HepG2 (cell line): ENCODE data around the gene IRX2. TPM values are rescaled to one million over a fixed set of nuclear protein-coding genes. Genes with fewer than 3 reads are reported as not detected.

Experiments
- ATAC-seq: fragments of 200-7000 bp; cut with Tn5 transposase; 3 replicates; pipeline ENCODE4 v1.9.1; 2020; ENCODE audit warnings: mild to moderate bottlenecking, moderate library complexity
- BruUV-seq: library from RNA; stranded (reverse); fragments of 400-500 nt; replicated peaks from 2 replicates; lab custom pipeline; 2021; lab: Mats Ljungman, UMichigan
- CTCF ChIA-PET: fragments of 300-600 bp; formaldehyde crosslinking; extraction: SDS; loops from one replicate; lab custom pipeline; 2021; ENCODE audit warnings: low total read pairs, inconsistent platforms, low intra/inter-chr PET ratio; lab: Yijun Ruan, JAX
- POLR2A ChIA-PET: fragments of 350-600 bp; sonication (Branson Sonifier 250); formaldehyde crosslinking; loops from one replicate; lab custom pipeline; 2020; ENCODE audit warnings: antibody characterized with exemption, inconsistent platforms; lab: Yijun Ruan, JAX
- DNase-seq: peaks from one replicate; pipeline ENCODE4 v3.0.0-alpha.2; 2015; ENCODE audit warnings: low spot score
- FAIRE-seq: peaks from 3 replicates; lab custom pipeline; 2011; peaks lifted over from hg19 to GRCh38; lab: Jason Lieb, UNC
- H2AFZ ChIP-seq: one replicate; pipeline ENCODE4 v1.6.1; 2011; ENCODE audit warnings: low read length, inconsistent platforms
- H3K27ac ChIP-seq: fragments of 300-600 bp; 3 replicates; pipeline ENCODE4 v1.8.0; 2011; ENCODE audit warnings: mixed run types, mild to moderate bottlenecking, mixed read lengths, low read length, inconsistent platforms; ENCODE audit not compliant: insufficient read depth; ENCODE audit errors: extremely low read length
- H3K27me3 ChIP-seq, 2 experiments: fragments of 200-600 bp in 1 of 2; 2 replicates in 1 of 2; 3 replicates in 1 of 2; pipeline versions ENCODE4 v1.6.0 to v1.8.0; 2011; ENCODE audit warnings: low read length in 2 of 2, mild to moderate bottlenecking in 2 of 2, moderate library complexity in 2 of 2, inconsistent platforms in 1 of 2; ENCODE audit not compliant: insufficient read depth in 2 of 2, control insufficient read depth in 1 of 2
- H3K36me3 ChIP-seq, 2 experiments: fragments of 200-600 bp in 1 of 2; replicated peaks in 1 of 2; 2 replicates in 1 of 2; 3 replicates in 1 of 2; pipeline versions ENCODE4 v1.5.1 to v1.8.0; 2011; ENCODE audit warnings: low read length in 2 of 2, inconsistent platforms in 1 of 2; ENCODE audit not compliant: insufficient read depth in 2 of 2, control insufficient read depth in 1 of 2
- H3K4me1 ChIP-seq: 2 replicates; pipeline ENCODE4 v1.5.1; 2012; ENCODE audit warnings: low read length, inconsistent platforms; ENCODE audit not compliant: insufficient read depth
- H3K4me2 ChIP-seq: 2 replicates; pipeline ENCODE4 v1.6.0; 2011; ENCODE audit warnings: low read depth, low read length, inconsistent platforms
- H3K4me3 ChIP-seq, 3 experiments: fragments of 200-600 bp in 1 of 3; sonication (generic), shearing (Covaris generic) in 1 of 3; replicated peaks in 1 of 3; 2 replicates each; pipeline ENCODE4 v1.5.1; 2011 to 2016; ENCODE audit warnings: low read length in 3 of 3, inconsistent platforms in 2 of 3, low read depth in 2 of 3, mild to moderate bottlenecking in 2 of 3, control low read depth in 1 of 3, mixed read lengths in 1 of 3; ENCODE audit not compliant: insufficient read depth in 1 of 3
- H3K79me2 ChIP-seq: one replicate; pipeline ENCODE4 v1.6.1; 2011; ENCODE audit warnings: low read length, inconsistent platforms; ENCODE audit not compliant: insufficient read depth
- H3K9ac ChIP-seq: 2 replicates; pipeline ENCODE4 v1.6.0; 2011; ENCODE audit warnings: mild to moderate bottlenecking, low read depth, low read length, inconsistent platforms; ENCODE audit not compliant: insufficient read depth
- H3K9me3 ChIP-seq: 2 replicates; pipeline ENCODE4 v1.5.1; 2012; ENCODE audit warnings: mild to moderate bottlenecking, low read length
- H4K20me1 ChIP-seq: 2 replicates; pipeline ENCODE4 v1.6.0; 2011; ENCODE audit warnings: inconsistent platforms, mild to moderate bottlenecking, low read length, moderate library complexity; ENCODE audit not compliant: insufficient read depth
- HNF4A ChIP-seq: sonication (generic); formaldehyde crosslinking; IDR thresholded peaks from 2 replicates; pipeline ENCODE4 v1.4.0; 2020; ENCODE audit warnings: missing genetic modification reagents
- THAP11 ChIP-seq: IDR thresholded peaks from 2 replicates; pipeline ENCODE4 v1.6.1; 2016; ENCODE audit warnings: missing biosample characterization, missing genetic modification reagents
- ZFP36 ChIP-seq: fragments of 150-350 bp; IDR thresholded peaks from 2 replicates; pipeline ENCODE4 v1.6.1; 2018; ENCODE audit warnings: borderline replicate concordance, low read length, low read depth; ENCODE audit not compliant: partially characterized antibody
- ZNF430 ChIP-seq: sonication (generic); formaldehyde crosslinking; IDR thresholded peaks from 2 replicates; pipeline ENCODE4 v1.9.0; 2021; ENCODE audit warnings: mild to moderate bottlenecking, missing genetic modification reagents
- ZNF775 ChIP-seq: sonication (generic); formaldehyde crosslinking; IDR thresholded peaks from 2 replicates; pipeline ENCODE4 v1.4.0; 2020; ENCODE audit warnings: missing genetic modification reagents, mild to moderate bottlenecking, moderate library complexity, borderline replicate concordance
- ZNF790 ChIP-seq: sonication (generic); formaldehyde crosslinking; IDR thresholded peaks from 2 replicates; pipeline ENCODE4 v1.8.0; 2022; ENCODE audit warnings: missing genetic modification reagents, mild to moderate bottlenecking, borderline replicate concordance
- WGBS: methylation state at CpG from one replicate; pipeline ENCODE4 v1.1.6; 2017; ENCODE audit warnings: low lambda C conversion rate; 5-methylcytosine and 5-hydroxymethylcytosine counted together
- in situ Hi-C: cut with HindIII; loops from 2 replicates; pipeline ENCODE4 v1.10.0; 2017; ENCODE audit warnings: low pct_unique_long_range_greater_than_20kb; ENCODE audit not compliant: extremely low pct_ligation_motif_present
- intact Hi-C: fragments of 100-400 bp; cut with micrococcal nuclease; formaldehyde crosslinking; loops from one replicate; pipeline ENCODE4 v1.10.0; 2022; ENCODE audit not compliant: unreplicated experiment
- polyA plus RNA-seq, 8 experiments: library from polyadenylated mRNA; depleted of rRNA in 3 of 8; stranded (reverse) in 7 of 8; unstranded in 1 of 8; fragments of >200 nt; fragmentation: Illumina TruSeq in 4 of 8; extraction: Trizol in 4 of 8; gene quantifications; 2 replicates each; pipeline versions ENCODE4 v1.2.1 to v1.2.3, GENCODE V29; 2011 to 2016; ENCODE audit warnings: low read depth in 4 of 8, missing spikeins in 1 of 8, mixed read lengths in 1 of 8; ENCODE audit not compliant: insufficient read depth in 1 of 8
- total RNA-seq, 5 experiments: library from RNA; depleted of rRNA; stranded (reverse); fragments of >200 nt; fragmentation: Illumina TruSeq; extraction: Trizol; gene quantifications; 2 replicates each; pipeline ENCODE4 v1.2.3, GENCODE V29; 2016; ENCODE audit warnings: low read depth in 1 of 5
- TF ChIP-seq, protein P1 (sequence below): sonication (generic); formaldehyde crosslinking; IDR thresholded peaks from 2 replicates; pipeline ENCODE4 v1.4.0; 2020; ENCODE audit warnings: mild to moderate bottlenecking, missing genetic modification reagents, borderline replicate concordance
- TF ChIP-seq, protein P2 (sequence below): sonication (generic); formaldehyde crosslinking; IDR thresholded peaks from 2 replicates; pipeline ENCODE4 v1.5.0; 2020; ENCODE audit warnings: mild to moderate bottlenecking, missing genetic modification reagents, borderline replicate concordance
- TF ChIP-seq, protein P3 (sequence below): sonication (generic); formaldehyde crosslinking; IDR thresholded peaks from 2 replicates; pipeline ENCODE4 v1.4.0; 2020; ENCODE audit warnings: missing genetic modification reagents, borderline replicate concordance

Gene IRX2
- total and polyA plus RNA-seq, 2 of the 13 experiments (the other 11 are each of a cell fraction or from before 2014, with no cell fraction given), result not detected

DNA sequence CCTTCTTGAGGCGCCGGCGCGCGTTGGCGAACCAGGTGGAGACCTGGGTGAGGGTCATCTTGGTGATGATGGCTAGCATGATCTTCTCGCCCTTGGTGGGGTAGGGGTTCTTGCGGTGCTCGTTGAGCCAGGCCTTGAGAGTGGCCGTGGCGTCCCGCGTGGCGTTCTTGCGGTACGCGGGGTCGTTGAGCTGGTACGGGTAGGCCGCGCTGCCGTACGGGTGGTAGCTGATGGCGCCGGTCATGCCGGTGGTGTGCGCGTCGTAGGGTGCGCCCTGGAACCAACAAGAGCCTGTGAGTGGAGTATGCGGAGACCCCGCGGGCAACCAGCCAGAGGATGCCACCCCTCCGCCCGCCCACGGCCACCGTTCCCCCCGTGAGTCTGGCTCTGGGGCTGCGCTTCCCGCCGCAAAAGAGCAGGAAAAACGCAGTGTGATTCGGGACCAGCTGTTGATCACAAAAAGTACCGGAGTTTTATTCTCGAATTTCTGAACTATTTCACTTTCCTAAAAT is 1.9 kb downstream of the IRX2 start:
- CTCF ChIA-PET, result no interaction called here
- DNase-seq (no peak), ATAC-seq (no peak)
- Histone ChIP-seq H3K4me3 (no peak overlapping the region), H3K9me3 (no peaks in the 10 kb centered on the region; the same call in 1 of the 2 replicates), H4K20me1 (no peaks in the 10 kb centered on the region), H3K36me3 (no peaks in the 10 kb centered on the region), H3K9ac (no peak overlapping the region)
- intact Hi-C loops, result no loop called here
- in situ Hi-C loops, result loop anchor here (25.0 kb wide), 1 partner anchor 537 kb away; no protein-coding TSS in a partner anchor
- no peak for TF ChIP-seq ZNF790 (CRISPR knock-in tag)
- TF ChIP-seq, protein P1, sequence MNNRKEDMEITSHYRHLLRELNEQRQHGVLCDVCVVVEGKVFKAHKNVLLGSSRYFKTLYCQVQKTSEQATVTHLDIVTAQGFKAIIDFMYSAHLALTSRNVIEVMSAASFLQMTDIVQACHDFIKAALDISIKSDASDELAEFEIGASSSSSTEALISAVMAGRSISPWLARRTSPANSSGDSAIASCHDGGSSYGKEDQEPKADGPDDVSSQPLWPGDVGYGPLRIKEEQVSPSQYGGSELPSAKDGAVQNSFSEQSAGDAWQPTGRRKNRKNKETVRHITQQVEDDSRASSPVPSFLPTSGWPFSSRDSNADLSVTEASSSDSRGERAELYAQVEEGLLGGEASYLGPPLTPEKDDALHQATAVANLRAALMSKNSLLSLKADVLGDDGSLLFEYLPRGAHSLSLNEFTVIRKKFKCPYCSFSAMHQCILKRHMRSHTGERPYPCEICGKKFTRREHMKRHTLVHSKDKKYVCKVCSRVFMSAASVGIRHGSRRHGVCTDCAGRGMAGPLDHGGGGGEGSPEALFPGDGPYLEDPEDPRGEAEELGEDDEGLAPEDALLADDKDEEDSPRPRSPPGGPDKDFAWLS (CRISPR knock-in tag), result no peak
- TF ChIP-seq ZNF775 (CRISPR knock-in tag), result no peak
- no peak for TF ChIP-seq ZNF430 (CRISPR knock-in tag)
- no peak for TF ChIP-seq ZFP36
- no peak for TF ChIP-seq HNF4A
- TF ChIP-seq, protein P2, sequence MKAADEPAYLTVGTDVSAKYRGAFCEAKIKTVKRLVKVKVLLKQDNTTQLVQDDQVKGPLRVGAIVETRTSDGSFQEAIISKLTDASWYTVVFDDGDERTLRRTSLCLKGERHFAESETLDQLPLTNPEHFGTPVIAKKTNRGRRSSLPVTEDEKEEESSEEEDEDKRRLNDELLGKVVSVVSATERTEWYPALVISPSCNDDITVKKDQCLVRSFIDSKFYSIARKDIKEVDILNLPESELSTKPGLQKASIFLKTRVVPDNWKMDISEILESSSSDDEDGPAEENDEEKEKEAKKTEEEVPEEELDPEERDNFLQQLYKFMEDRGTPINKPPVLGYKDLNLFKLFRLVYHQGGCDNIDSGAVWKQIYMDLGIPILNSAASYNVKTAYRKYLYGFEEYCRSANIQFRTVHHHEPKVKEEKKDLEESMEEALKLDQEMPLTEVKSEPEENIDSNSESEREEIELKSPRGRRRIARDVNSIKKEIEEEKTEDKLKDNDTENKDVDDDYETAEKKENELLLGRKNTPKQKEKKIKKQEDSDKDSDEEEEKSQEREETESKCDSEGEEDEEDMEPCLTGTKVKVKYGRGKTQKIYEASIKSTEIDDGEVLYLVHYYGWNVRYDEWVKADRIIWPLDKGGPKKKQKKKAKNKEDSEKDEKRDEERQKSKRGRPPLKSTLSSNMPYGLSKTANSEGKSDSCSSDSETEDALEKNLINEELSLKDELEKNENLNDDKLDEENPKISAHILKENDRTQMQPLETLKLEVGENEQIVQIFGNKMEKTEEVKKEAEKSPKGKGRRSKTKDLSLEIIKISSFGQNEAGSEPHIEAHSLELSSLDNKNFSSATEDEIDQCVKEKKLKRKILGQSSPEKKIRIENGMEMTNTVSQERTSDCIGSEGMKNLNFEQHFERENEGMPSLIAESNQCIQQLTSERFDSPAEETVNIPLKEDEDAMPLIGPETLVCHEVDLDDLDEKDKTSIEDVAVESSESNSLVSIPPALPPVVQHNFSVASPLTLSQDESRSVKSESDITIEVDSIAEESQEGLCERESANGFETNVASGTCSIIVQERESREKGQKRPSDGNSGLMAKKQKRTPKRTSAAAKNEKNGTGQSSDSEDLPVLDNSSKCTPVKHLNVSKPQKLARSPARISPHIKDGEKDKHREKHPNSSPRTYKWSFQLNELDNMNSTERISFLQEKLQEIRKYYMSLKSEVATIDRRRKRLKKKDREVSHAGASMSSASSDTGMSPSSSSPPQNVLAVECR (CRISPR knock-in tag), result no peak
- no peak for TF ChIP-seq THAP11 (CRISPR knock-in tag)
- TF ChIP-seq, protein P3, sequence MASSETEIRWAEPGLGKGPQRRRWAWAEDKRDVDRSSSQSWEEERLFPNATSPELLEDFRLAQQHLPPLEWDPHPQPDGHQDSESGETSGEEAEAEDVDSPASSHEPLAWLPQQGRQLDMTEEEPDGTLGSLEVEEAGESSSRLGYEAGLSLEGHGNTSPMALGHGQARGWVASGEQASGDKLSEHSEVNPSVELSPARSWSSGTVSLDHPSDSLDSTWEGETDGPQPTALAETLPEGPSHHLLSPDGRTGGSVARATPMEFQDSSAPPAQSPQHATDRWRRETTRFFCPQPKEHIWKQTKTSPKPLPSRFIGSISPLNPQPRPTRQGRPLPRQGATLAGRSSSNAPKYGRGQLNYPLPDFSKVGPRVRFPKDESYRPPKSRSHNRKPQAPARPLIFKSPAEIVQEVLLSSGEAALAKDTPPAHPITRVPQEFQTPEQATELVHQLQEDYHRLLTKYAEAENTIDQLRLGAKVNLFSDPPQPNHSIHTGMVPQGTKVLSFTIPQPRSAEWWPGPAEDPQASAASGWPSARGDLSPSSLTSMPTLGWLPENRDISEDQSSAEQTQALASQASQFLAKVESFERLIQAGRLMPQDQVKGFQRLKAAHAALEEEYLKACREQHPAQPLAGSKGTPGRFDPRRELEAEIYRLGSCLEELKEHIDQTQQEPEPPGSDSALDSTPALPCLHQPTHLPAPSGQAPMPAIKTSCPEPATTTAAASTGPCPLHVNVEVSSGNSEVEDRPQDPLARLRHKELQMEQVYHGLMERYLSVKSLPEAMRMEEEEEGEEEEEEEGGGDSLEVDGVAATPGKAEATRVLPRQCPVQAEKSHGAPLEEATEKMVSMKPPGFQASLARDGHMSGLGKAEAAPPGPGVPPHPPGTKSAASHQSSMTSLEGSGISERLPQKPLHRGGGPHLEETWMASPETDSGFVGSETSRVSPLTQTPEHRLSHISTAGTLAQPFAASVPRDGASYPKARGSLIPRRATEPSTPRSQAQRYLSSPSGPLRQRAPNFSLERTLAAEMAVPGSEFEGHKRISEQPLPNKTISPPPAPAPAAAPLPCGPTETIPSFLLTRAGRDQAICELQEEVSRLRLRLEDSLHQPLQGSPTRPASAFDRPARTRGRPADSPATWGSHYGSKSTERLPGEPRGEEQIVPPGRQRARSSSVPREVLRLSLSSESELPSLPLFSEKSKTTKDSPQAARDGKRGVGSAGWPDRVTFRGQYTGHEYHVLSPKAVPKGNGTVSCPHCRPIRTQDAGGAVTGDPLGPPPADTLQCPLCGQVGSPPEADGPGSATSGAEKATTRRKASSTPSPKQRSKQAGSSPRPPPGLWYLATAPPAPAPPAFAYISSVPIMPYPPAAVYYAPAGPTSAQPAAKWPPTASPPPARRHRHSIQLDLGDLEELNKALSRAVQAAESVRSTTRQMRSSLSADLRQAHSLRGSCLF (CRISPR knock-in tag), result no peak
- TF ChIP-seq, all 625 proteins: peak for 0
- Histone ChIP-seq H3K27ac (no peak overlapping the region), H2AFZ (no peak overlapping the region), H3K4me2 (no peak overlapping the region), H3K4me1 (no peaks in the 10 kb centered on the region), H3K79me2 (no peaks in the 10 kb centered on the region), H3K27me3 (peaks cover 0 to 4% of the 10 kb centered on the region in 2 experiments; a peak in 3 of 5 replicates)
- POLR2A ChIA-PET, result no interaction called here
- FAIRE-seq, result no peak
- BruUV-seq, result no TSS peak
- WGBS, result 86% methylated on average over 37 of the region's 45 CpGs
